Spleen (tissue), 13 donors: ENCODE data around the gene USP26. TPM values are rescaled to one million over a fixed set of nuclear protein-coding genes. Genes with fewer than 3 reads are reported as not detected.

Source experiments
- DNase-seq: peaks from one replicate; pipeline ENCODE4 v3.0.0-alpha.2; 2020
- H3K27ac ChIP-seq, 8 donors: fragments of 200-600 bp; sonication (generic) in 7 of 8; 1 replicate in 4 of 8; 2 replicates in 4 of 8; pipeline versions ENCODE4 v1.5.0 to v1.8.0; 2016 to 2021; ENCODE audit warnings: inconsistent platforms in 4 of 8, mild to moderate bottlenecking in 4 of 8, moderate library complexity in 1 of 8
- H3K27me3 ChIP-seq, 7 donors: fragments of 200-600 bp; sonication (generic) in 6 of 7; replicated peaks in 1 of 7; 1 replicate in 4 of 7; 2 replicates in 3 of 7; pipeline versions ENCODE4 v1.5.0 to v1.8.0; 2016 to 2021; ENCODE audit warnings: inconsistent platforms in 3 of 7, mild to moderate bottlenecking in 1 of 7
- H3K36me3 ChIP-seq, 6 donors: fragments of 200-600 bp; sonication (generic) in 5 of 6; 1 replicate in 4 of 6; 2 replicates in 2 of 6; pipeline versions ENCODE4 v1.5.0 to v1.8.0; 2016 to 2021; ENCODE audit warnings: inconsistent platforms in 2 of 6
- H3K4me1 ChIP-seq, 6 donors: fragments of 200-600 bp; sonication (generic) in 5 of 6; 1 replicate in 3 of 6; 2 replicates in 3 of 6; pipeline versions ENCODE4 v1.5.0 to v1.8.0; 2016 to 2021; ENCODE audit warnings: inconsistent platforms in 3 of 6
- H3K4me3 ChIP-seq, 8 donors: fragments of 200-600 bp; sonication (generic) in 7 of 8; 1 replicate in 4 of 8; 2 replicates in 4 of 8; pipeline versions ENCODE4 v1.5.0 to v1.8.0; 2016 to 2021; ENCODE audit warnings: inconsistent platforms in 4 of 8, mild to moderate bottlenecking in 4 of 8, moderate library complexity in 2 of 8
- H3K9me3 ChIP-seq, 8 donors: fragments of 200-600 bp; sonication (generic) in 7 of 8; 1 replicate in 4 of 8; 2 replicates in 4 of 8; pipeline versions ENCODE4 v1.5.0 to v1.8.0; 2016 to 2021; ENCODE audit warnings: inconsistent platforms in 4 of 8
- CTCF ChIP-seq, 11 experiments: fragments of 200-600 bp in 7 of 11; fragments of 450-650 bp in 4 of 11; sonication (generic) in 4 of 11; IDR thresholded peaks in 8 of 11; conservative IDR thresholded peaks in 3 of 11; 1 replicate in 7 of 11; 2 replicates in 4 of 11; pipeline versions ENCODE4 v1.4.0 to v1.8.0; 2016 to 2021; ENCODE audit warnings: antibody characterized with exemption in 11 of 11, inconsistent platforms in 4 of 11, mild to moderate bottlenecking in 1 of 11
- POLR2A ChIP-seq, 3 donors: fragments of 450-650 bp; IDR thresholded peaks; one replicate each; pipeline ENCODE4 v1.5.1; 2017; ENCODE audit warnings: antibody characterized with exemption in 3 of 3, mild to moderate bottlenecking in 1 of 3
- POLR2AphosphoS5 ChIP-seq, 3 donors: sonication (generic); formaldehyde crosslinking; IDR thresholded peaks; one replicate each; pipeline ENCODE4 v1.5.1; 2017; ENCODE audit warnings: antibody characterized with exemption in 3 of 3
- WGBS, 5 donors: extraction: QIAGEN DNeasy Blood & Tissue Kit in 3 of 5; methylation state at CpG; one replicate each; pipeline versions ENCODE4 v1.1.5 to v1.1.7; 2013 to 2018; 5-methylcytosine and 5-hydroxymethylcytosine counted together
- intact Hi-C: fragments of 100-400 bp; cut with DNase I; formaldehyde crosslinking; loops from one replicate; pipeline ENCODE4 v1.15.0; 2023; ENCODE audit warnings: low total_unique reads
- long read RNA-seq, 2 donors: transcript quantifications; one replicate each; lab custom pipeline, GENCODE V29; 2026
- polyA plus RNA-seq, 3 donors: library from polyadenylated mRNA; stranded (reverse); fragments of 200-250 nt; gene quantifications; one replicate each; pipeline ENCODE4 v1.2.1, GENCODE V29; 2013
- total RNA-seq, 7 donors: library from RNA; depleted of rRNA in 3 of 7; stranded (reverse); fragments of >200 nt in 3 of 7; fragmentation: NEBNext Ultra II Directional in 4 of 7; extraction: Animal tissue kit (Norgen Biotek cat#: 25700) in 4 of 7; gene quantifications; one replicate each; pipeline versions ENCODE4 v1.1.0 to v1.2.1, GENCODE V29; 2016 to 2021
- donor health status: healthy with polysubstance abuse.
- donor health status: DM: no; HTN: no; CAD: no; lungs with moderate emphysema.
- donor health status: DM: no; HTN: no; CAD: no.
- donor health status: Bipolar disorder and iron deficiency.
- donor health status: healthy.
- donor health status: DM: no; HTN: no; CAD: no.
- donor health status: DM: yes; HTN: yes; CAD: no.

The USP26 gene, protein sequence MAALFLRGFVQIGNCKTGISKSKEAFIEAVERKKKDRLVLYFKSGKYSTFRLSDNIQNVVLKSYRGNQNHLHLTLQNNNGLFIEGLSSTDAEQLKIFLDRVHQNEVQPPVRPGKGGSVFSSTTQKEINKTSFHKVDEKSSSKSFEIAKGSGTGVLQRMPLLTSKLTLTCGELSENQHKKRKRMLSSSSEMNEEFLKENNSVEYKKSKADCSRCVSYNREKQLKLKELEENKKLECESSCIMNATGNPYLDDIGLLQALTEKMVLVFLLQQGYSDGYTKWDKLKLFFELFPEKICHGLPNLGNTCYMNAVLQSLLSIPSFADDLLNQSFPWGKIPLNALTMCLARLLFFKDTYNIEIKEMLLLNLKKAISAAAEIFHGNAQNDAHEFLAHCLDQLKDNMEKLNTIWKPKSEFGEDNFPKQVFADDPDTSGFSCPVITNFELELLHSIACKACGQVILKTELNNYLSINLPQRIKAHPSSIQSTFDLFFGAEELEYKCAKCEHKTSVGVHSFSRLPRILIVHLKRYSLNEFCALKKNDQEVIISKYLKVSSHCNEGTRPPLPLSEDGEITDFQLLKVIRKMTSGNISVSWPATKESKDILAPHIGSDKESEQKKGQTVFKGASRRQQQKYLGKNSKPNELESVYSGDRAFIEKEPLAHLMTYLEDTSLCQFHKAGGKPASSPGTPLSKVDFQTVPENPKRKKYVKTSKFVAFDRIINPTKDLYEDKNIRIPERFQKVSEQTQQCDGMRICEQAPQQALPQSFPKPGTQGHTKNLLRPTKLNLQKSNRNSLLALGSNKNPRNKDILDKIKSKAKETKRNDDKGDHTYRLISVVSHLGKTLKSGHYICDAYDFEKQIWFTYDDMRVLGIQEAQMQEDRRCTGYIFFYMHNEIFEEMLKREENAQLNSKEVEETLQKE
- total RNA-seq (not detected), polyA plus RNA-seq (not detected)
- long read RNA-seq, donor 1 = 0 reads
- long read RNA-seq, donor 2 = 0 reads

DNA sequence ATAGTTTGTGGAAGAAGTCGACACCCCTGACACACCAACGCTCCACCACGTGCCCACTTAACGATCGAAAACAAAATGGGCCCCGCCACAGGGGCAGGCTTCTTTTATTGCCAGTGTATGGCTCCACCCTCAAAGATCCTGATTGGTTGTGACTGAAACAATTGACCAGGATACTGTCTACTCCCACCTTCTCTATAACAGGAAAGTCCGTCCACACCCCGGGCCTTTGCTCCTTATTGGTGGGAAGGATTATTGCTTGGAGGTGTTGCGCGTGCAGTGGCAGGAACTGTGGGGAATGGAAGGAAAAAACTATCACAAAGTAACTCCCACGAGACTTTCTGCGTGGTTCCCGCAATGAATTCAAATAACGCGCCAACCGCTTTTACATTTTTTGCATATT lies at the start of gene USP26:
USP26 (minus strand) TSS at position 79 of the 400 bp plus-strand sequence. CDS start 68,889 bp downstream, outside the sequence.
- Histone ChIP-seq H3K9me3 (no peaks in the 10 kb centered on the region), H3K4me3 (no peak within 1 kb of the TSS), H3K36me3 (no peaks in the 10 kb centered on the region), H3K27ac (no peak within 1 kb of the TSS), H3K4me1 (no peaks in the 10 kb centered on the region), H3K27me3 (peaks cover 0 to 1% (median 0%) of the 10 kb centered on the region in 7 donors)
- WGBS, 5 donors = 89 to 97% (median 94%) methylated on average over 15 to 16 of the region's 16 CpGs
- intact Hi-C loops = no loop called here
- no peak for TF ChIP-seq POLR2A (IDR thresholded peaks at IDR 0.05)
- no peak for DNase-seq

DNA sequence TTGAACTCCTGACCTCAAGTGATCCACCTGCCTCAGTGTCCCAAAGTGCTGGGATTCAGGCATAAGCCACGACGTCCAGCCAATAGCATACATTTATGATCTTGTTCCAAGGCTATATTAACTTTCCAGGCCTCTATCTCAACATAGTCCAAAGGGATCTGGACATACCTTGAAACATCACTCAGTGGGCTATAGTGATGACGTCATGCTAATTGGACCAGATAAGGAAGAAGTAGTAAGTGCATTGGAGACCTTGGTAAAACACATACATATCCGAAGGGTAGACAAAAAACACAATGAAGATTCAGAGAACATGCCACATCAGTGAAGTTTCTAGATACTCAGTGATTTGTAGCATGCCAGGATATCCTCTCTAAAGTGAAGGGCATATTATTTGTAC lies 37.4 kb upstream of the USP26 start:
- H3K27ac ChIP-seq = no peak overlapping the region
- intact Hi-C loops = no loop called here
- H3K4me1 ChIP-seq = no peaks in the 10 kb centered on the region
- H3K36me3 ChIP-seq = no peaks in the 10 kb centered on the region
- no peaks in the 10 kb centered on the region for H3K9me3 ChIP-seq
- H3K4me3 ChIP-seq = no peak overlapping the region
- no peak for DNase-seq
- TF ChIP-seq CTCF (IDR thresholded peaks at IDR 0.05 in 8 of 11, conservative IDR thresholded peaks at IDR 0.05 in 3 of 11) (no peak), POLR2A (IDR thresholded peaks at IDR 0.05) (no peak), POLR2AphosphoS5 (IDR thresholded peaks at IDR 0.05) (no peak)
- 65 to 90% (median 81%) methylated on average over 4 of the region's 4 CpGs for WGBS, 5 donors
- peaks cover 0 to 6% (median 0%) of the 10 kb centered on the region in 7 donors for H3K27me3 ChIP-seq

- Histone ChIP-seq H3K27ac (no peak overlapping the region), H3K27me3 (no peaks in the 10 kb centered on the region), H3K4me1 (no peaks in the 10 kb centered on the region), H3K4me3 (no peak overlapping the region), H3K36me3 (no peaks in the 10 kb centered on the region), H3K9me3 (no peaks in the 10 kb centered on the region)
- intact Hi-C loops = no loop called here
- TF ChIP-seq POLR2A (IDR thresholded peaks at IDR 0.05) (no peak), POLR2AphosphoS5 (IDR thresholded peaks at IDR 0.05) (no peak), CTCF (IDR thresholded peaks at IDR 0.05 in 8 of 11, conservative IDR thresholded peaks at IDR 0.05 in 3 of 11) (no peak)
- 70 to 87% (median 77%) methylated on average over 3 to 5 of the region's 5 CpGs for WGBS, 5 donors
- no peak for DNase-seq
Observed at GRCh38 chrX:133120406-133120805, 23.5 kb upstream of the USP26 start.

DNA sequence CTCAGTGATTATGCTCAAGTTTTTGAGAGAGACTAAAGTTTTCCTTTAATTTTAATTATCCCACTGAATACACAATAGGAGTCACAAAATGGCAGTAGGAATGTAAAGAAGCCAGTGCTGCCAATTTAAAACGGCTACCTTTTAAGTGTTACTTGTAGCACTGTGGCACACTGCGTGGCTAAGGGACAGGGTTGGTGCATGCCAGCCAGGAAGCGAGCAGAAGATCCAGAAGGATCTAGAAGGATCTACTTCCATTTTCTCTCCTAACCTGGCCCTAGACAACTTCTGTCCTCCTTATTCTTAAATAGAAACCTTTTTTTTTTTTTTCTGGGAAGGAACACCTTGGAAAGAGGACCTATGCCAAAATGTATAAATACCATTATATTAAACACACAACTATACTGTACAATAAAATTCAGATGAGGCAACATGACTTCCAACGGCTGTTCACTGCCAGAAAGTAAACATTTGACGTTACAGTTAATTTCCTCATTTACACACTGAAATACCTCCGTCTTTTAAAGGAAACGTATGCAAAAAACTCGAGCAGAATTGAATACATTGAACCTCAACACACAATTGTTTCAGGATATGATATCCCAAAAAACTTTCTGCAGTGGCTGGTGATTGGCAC lies 2.7 kb downstream of the USP26 start:
- Histone ChIP-seq H3K9me3 (no peaks in the 10 kb centered on the region), H3K36me3 (no peaks in the 10 kb centered on the region), H3K27ac (no peak overlapping the region), H3K27me3 (peaks cover 0 to 14% (median 0%) of the 10 kb centered on the region in 7 donors), H3K4me3 (no peak overlapping the region), H3K4me1 (no peaks in the 10 kb centered on the region)
- intact Hi-C loops = no loop called here
- 68 to 84% (median 76%) methylated on average over 8 of the region's 8 CpGs for WGBS, 5 donors
- TF ChIP-seq CTCF (IDR thresholded peaks at IDR 0.05 in 8 of 11, conservative IDR thresholded peaks at IDR 0.05 in 3 of 11) (no peak), POLR2A (IDR thresholded peaks at IDR 0.05) (no peak), POLR2AphosphoS5 (IDR thresholded peaks at IDR 0.05) (no peak)
- DNase-seq = no peak
